HL-60 (cell line): ENCODE results near the gene PPP2CA.

Experiments
- DNase-seq, 2 experiments: peaks; one replicate each; pipeline ENCODE4 v3.0.0-alpha.2; 2010 to 2020; ENCODE audit warnings: low read depth in 1 of 2, low spot score in 1 of 2
- H3K27ac ChIP-seq: fragments of 250-450 bp; sonication (Bioruptor Pico); replicated peaks from 2 replicates; pipeline ENCODE4 v1.5.1; 2020; ENCODE audit warnings: mild to moderate bottlenecking, moderate library complexity
- H3K27me3 ChIP-seq: fragments of 250-450 bp; sonication (Bioruptor Pico); 2 replicates; pipeline ENCODE4 v1.5.1; 2021; ENCODE audit warnings: mild to moderate bottlenecking, moderate library complexity; ENCODE audit not compliant: insufficient read depth, poor library complexity, severe bottlenecking
- H3K4me3 ChIP-seq: replicated peaks from 2 replicates; pipeline ENCODE4 v1.5.1; 2011; ENCODE audit warnings: mild to moderate bottlenecking, control low read depth, low read length; ENCODE audit not compliant: insufficient read depth
- GABPA ChIP-seq: IDR thresholded peaks from 2 replicates; pipeline ENCODE4 v1.6.1; 2012; ENCODE audit warnings: low read depth
- POLR2AphosphoS5 ChIP-seq: IDR thresholded peaks from 2 replicates; pipeline ENCODE4 v1.6.1; 2012; ENCODE audit warnings: low read depth
- REST ChIP-seq: IDR thresholded peaks from 2 replicates; pipeline ENCODE4 v1.6.1; 2012; ENCODE audit warnings: low read depth; ENCODE audit not compliant: insufficient replicate concordance
- SPI1 ChIP-seq: IDR thresholded peaks from 2 replicates; pipeline ENCODE4 v1.6.1; 2012; ENCODE audit warnings: low read depth, mild to moderate bottlenecking, borderline replicate concordance
- TF ChIP-seq, protein P1 (sequence below): IDR thresholded peaks from one replicate; pipeline ENCODE4 v1.5.1; 2011; ENCODE audit warnings: low read length, control low read depth, inconsistent platforms; ENCODE audit not compliant: insufficient read depth

The PPP2CA gene

GRCh38 chr5:134146651-134147518 lies 79.0 kb downstream of the PPP2CA start:
- DNase-seq = no peak
- no peak overlapping the region for H3K27ac ChIP-seq
- H3K4me3 ChIP-seq = no peak overlapping the region
- no peaks in the 10 kb centered on the region for H3K27me3 ChIP-seq
- no peak for TF ChIP-seq POLR2AphosphoS5
- no peak for TF ChIP-seq GABPA
- TF ChIP-seq REST = no peak

GRCh38 chr5:134145779-134146581 lies 79.9 kb downstream of the PPP2CA start:
- H3K27ac ChIP-seq = 0 out of 2 replicates have a peak overlapping the region, but pooled peaks have one; percentile 5
- H3K4me3 ChIP-seq = no peak overlapping the region
- DNase-seq = peak; percentile 16 to 57
- TF ChIP-seq SPI1 (no peak), POLR2AphosphoS5 (no peak), GABPA (no peak), REST (no peak)
- TF ChIP-seq, protein P1, sequence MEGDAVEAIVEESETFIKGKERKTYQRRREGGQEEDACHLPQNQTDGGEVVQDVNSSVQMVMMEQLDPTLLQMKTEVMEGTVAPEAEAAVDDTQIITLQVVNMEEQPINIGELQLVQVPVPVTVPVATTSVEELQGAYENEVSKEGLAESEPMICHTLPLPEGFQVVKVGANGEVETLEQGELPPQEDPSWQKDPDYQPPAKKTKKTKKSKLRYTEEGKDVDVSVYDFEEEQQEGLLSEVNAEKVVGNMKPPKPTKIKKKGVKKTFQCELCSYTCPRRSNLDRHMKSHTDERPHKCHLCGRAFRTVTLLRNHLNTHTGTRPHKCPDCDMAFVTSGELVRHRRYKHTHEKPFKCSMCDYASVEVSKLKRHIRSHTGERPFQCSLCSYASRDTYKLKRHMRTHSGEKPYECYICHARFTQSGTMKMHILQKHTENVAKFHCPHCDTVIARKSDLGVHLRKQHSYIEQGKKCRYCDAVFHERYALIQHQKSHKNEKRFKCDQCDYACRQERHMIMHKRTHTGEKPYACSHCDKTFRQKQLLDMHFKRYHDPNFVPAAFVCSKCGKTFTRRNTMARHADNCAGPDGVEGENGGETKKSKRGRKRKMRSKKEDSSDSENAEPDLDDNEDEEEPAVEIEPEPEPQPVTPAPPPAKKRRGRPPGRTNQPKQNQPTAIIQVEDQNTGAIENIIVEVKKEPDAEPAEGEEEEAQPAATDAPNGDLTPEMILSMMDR = peak; percentile 69
- no peaks in the 10 kb centered on the region for H3K27me3 ChIP-seq

- no peak for TF ChIP-seq POLR2AphosphoS5
- TF ChIP-seq, protein P1 = no peak
- no peak for TF ChIP-seq GABPA
- TF ChIP-seq SPI1 = no peak
- no peak for TF ChIP-seq REST
- H3K27ac ChIP-seq = peak overlapping the region; percentile 5
These were observed 80.7 kb downstream of the PPP2CA start for GRCh38 chr5:134145041-134145757.

More at GRCh38 chr5:134145041-134145757, 80.7 kb downstream of the PPP2CA start:
- DNase-seq = peak in 1 of 2 experiments; percentile 45
- H3K4me3 ChIP-seq = no peak overlapping the region
- H3K27me3 ChIP-seq = no peaks in the 10 kb centered on the region
